GM19452 (cell line): Measurements from ENCODE around the gene MEGF10.
A peak's percentile ranks its signal among the peaks of the same experiment; 100 is the strongest.

ENCODE experiments used
- ATAC-seq: cut with Tn5 transposase; IDR thresholded peaks from one replicate; pipeline ENCODE4 v1.9.1; 2021; ENCODE audit not compliant: unreplicated experiment

Gene MEGF10

GRCh38 chr5:127431977-127432585 is 141.5 kb downstream of the MEGF10 start:
- ATAC-seq = no peak

GRCh38 chr5:127433526-127433925 is 142.9 kb downstream of the MEGF10 start:
- ATAC-seq = no peak

- no peak for ATAC-seq
These were observed 144.0 kb downstream of the MEGF10 start for GRCh38 chr5:127434588-127434987.

GRCh38 chr5:127435821-127436220 is 145.2 kb downstream of the MEGF10 start:
- ATAC-seq = no peak

GRCh38 chr5:127439644-127440043 is 149.0 kb downstream of the MEGF10 start:
- no peak for ATAC-seq

- ATAC-seq = no peak
These were observed 150.2 kb downstream of the MEGF10 start for GRCh38 chr5:127440831-127441230.

- no peak for ATAC-seq
These were observed 151.3 kb downstream of the MEGF10 start for GRCh38 chr5:127441799-127442484.

- ATAC-seq = no peak
These were observed 153.6 kb downstream of the MEGF10 start for GRCh38 chr5:127444171-127444570.

- no peak for ATAC-seq
These were observed 154.7 kb downstream of the MEGF10 start for GRCh38 chr5:127445328-127445727.

- no peak for ATAC-seq
These were observed 156.0 kb downstream of the MEGF10 start for GRCh38 chr5:127446626-127447025.

- ATAC-seq = no peak
These were observed 157.2 kb downstream of the MEGF10 start for GRCh38 chr5:127447827-127448226.

GRCh38 chr5:127450046-127450445 is 159.4 kb downstream of the MEGF10 start:
- ATAC-seq = no peak

GRCh38 chr5:127451096-127451495 is 160.5 kb downstream of the MEGF10 start:
- ATAC-seq = no peak

- no peak for ATAC-seq
These were observed 162.0 kb downstream of the MEGF10 start for GRCh38 chr5:127452626-127453025.

GRCh38 chr5:127471211-127471610 is 180.6 kb downstream of the MEGF10 start:
- no peak for ATAC-seq

- ATAC-seq = no peak
These were observed 182.1 kb downstream of the MEGF10 start for GRCh38 chr5:127472700-127473099.

- no peak for ATAC-seq
These were observed 195.9 kb downstream of the MEGF10 start for GRCh38 chr5:127486471-127486870.

GRCh38 chr5:127492854-127493738 is 202.5 kb downstream of the MEGF10 start:
- peak; percentile 85 for ATAC-seq

- no peak for ATAC-seq
These were observed 208.0 kb downstream of the MEGF10 start for GRCh38 chr5:127498548-127498947.

GRCh38 chr5:127505905-127506304 is 215.3 kb downstream of the MEGF10 start:
- ATAC-seq = no peak

- ATAC-seq = no peak
These were observed 216.0 kb downstream of the MEGF10 start for GRCh38 chr5:127506616-127507015.
